ENCODE data around the gene PRRT1. TPM values are rescaled to one million over a fixed set of nuclear protein-coding genes. Genes with fewer than 3 reads are reported as not detected.

The PRRT1 gene
- polyA plus RNA-seq, 1 donor, result 1.6 TPM

- DNase-seq, result no peak
Measured at GRCh38 chr6:32174416-32174815, 22.7 kb upstream of the PRRT1 start.

GRCh38 chr6:32173051-32173727 lies 21.4 kb upstream of the PRRT1 start:
- no peak for DNase-seq

GRCh38 chr6:32171234-32171633 lies 19.5 kb upstream of the PRRT1 start:
- no peak for DNase-seq

- no peak for DNase-seq
Measured at GRCh38 chr6:32170294-32170693, 18.6 kb upstream of the PRRT1 start.

GRCh38 chr6:32168807-32169591 lies 17.3 kb upstream of the PRRT1 start:
- DNase-seq, result no peak

- no peak for DNase-seq
Measured at GRCh38 chr6:32168350-32168749, 16.6 kb upstream of the PRRT1 start.

GRCh38 chr6:32167761-32168262 lies 16.1 kb upstream of the PRRT1 start:
- no peak for DNase-seq

GRCh38 chr6:32167154-32167760 lies 15.5 kb upstream of the PRRT1 start:
- no peak for DNase-seq

GRCh38 chr6:32166411-32167061 lies 14.8 kb upstream of the PRRT1 start:
- DNase-seq, result no peak

- DNase-seq, result no peak
Measured at GRCh38 chr6:32164295-32164694, 12.6 kb upstream of the PRRT1 start, which contains the start of gene EGFL8. TSS of gene EGFL8 (plus strand) at chr6:32164595. CDS start at chr6:32166166, 1,571 bp downstream.

- no peak for DNase-seq
Measured at GRCh38 chr6:32163559-32164258, 12.0 kb upstream of the PRRT1 start.

GRCh38 chr6:32158052-32158451 lies 6.3 kb upstream of the PRRT1 start:
- DNase-seq, result no peak

- DNase-seq, result no peak
Measured at GRCh38 chr6:32156891-32157290, 5.2 kb upstream of the PRRT1 start.

- peak; percentile 76 for DNase-seq
Measured at GRCh38 chr6:32154514-32155161, 2.9 kb upstream of the PRRT1 start.

GRCh38 chr6:32153564-32154513 lies 2.1 kb upstream of the PRRT1 start, which contains the start of gene PPT2:
TSS of gene PPT2 (plus strand) at chr6:32154141. CDS start at chr6:32154595, 454 bp downstream.
- DNase-seq, result peak; percentile 97

- DNase-seq, result no peak
Measured at GRCh38 chr6:32152769-32153563, 1.2 kb upstream of the PRRT1 start.

- no peak for DNase-seq
Measured at GRCh38 chr6:32151181-32151862, 417 bp downstream of the PRRT1 start.

GRCh38 chr6:32149932-32150870 lies 1.5 kb downstream of the PRRT1 start:
- no peak for DNase-seq

All from hindlimb muscle (tissue), 1 donor.